Liver (tissue), 9 donors: ENCODE results near the gene PGBD5. TPM values are rescaled to one million over a fixed set of nuclear protein-coding genes. Genes with fewer than 3 reads are reported as not detected.

Experiments
- DNase-seq: peaks from one replicate; pipeline ENCODE4 v3.0.0-alpha.2; 2017; ENCODE audit warnings: low spot score
- H3K27ac ChIP-seq, 2 donors: one replicate each; pipeline ENCODE4 v1.7.0; 2013; ENCODE audit warnings: inconsistent platforms in 2 of 2, low read length in 2 of 2, control low read depth in 1 of 2, low read depth in 1 of 2, mild to moderate bottlenecking in 1 of 2
- H3K27me3 ChIP-seq, 4 donors: one replicate each; pipeline versions ENCODE4 v1.6.1 to v1.7.0; 2013; ENCODE audit warnings: low read length in 3 of 4, inconsistent platforms in 1 of 4, mild to moderate bottlenecking in 1 of 4, moderate library complexity in 1 of 4; ENCODE audit not compliant: control insufficient read depth in 4 of 4, insufficient read depth in 4 of 4
- H3K36me3 ChIP-seq, 4 donors: one replicate each; pipeline versions ENCODE4 v1.6.1 to v1.7.0; 2013; ENCODE audit warnings: low read length in 3 of 4, mild to moderate bottlenecking in 3 of 4, low read depth in 1 of 4, moderate library complexity in 1 of 4; ENCODE audit not compliant: control insufficient read depth in 4 of 4, insufficient read depth in 3 of 4
- H3K4me1 ChIP-seq, 4 donors: one replicate each; pipeline versions ENCODE4 v1.6.1 to v1.7.0; 2013; ENCODE audit warnings: low read length in 3 of 4, mild to moderate bottlenecking in 3 of 4, moderate library complexity in 1 of 4; ENCODE audit not compliant: control insufficient read depth in 4 of 4, insufficient read depth in 4 of 4
- H3K4me3 ChIP-seq, 3 donors: one replicate each; pipeline versions ENCODE4 v1.6.1 to v1.7.0; 2013; ENCODE audit warnings: low read length in 3 of 3, control low read depth in 1 of 3, low read depth in 1 of 3, mild to moderate bottlenecking in 1 of 3
- H3K9ac ChIP-seq, 2 donors: one replicate each; pipeline ENCODE4 v1.7.0; 2013; ENCODE audit warnings: low read length in 2 of 2, mild to moderate bottlenecking in 2 of 2, moderate library complexity in 2 of 2, control low read depth in 1 of 2, low read depth in 1 of 2
- H3K9me3 ChIP-seq, 4 donors: one replicate each; pipeline versions ENCODE4 v1.6.1 to v1.7.0; 2013; ENCODE audit warnings: low read length in 3 of 4; ENCODE audit not compliant: control insufficient read depth in 4 of 4
- ATF3 ChIP-seq: IDR thresholded peaks from 2 replicates; pipeline ENCODE4 v1.6.1; 2016; ENCODE audit warnings: antibody characterized with exemption
- FOXA1 ChIP-seq: IDR thresholded peaks from 2 replicates; pipeline ENCODE4 v1.6.1; 2016; ENCODE audit warnings: antibody characterized with exemption
- HNF4A ChIP-seq, 2 donors: conservative IDR thresholded peaks; 2 replicates each; pipeline ENCODE4 v1.6.1; 2016; ENCODE audit warnings: antibody characterized with exemption in 2 of 2, mild to moderate bottlenecking in 2 of 2
- RAD21 ChIP-seq, 2 donors: IDR thresholded peaks; 2 replicates each; pipeline ENCODE4 v1.6.1; 2016; ENCODE audit warnings: antibody characterized with exemption in 2 of 2, mild to moderate bottlenecking in 2 of 2
- REST ChIP-seq: IDR thresholded peaks from 2 replicates; pipeline ENCODE4 v1.6.1; 2016; ENCODE audit warnings: antibody characterized with exemption, mild to moderate bottlenecking
- RXRA ChIP-seq, 2 donors: IDR thresholded peaks; 2 replicates each; pipeline ENCODE4 v1.6.1; 2017 to 2018; ENCODE audit warnings: antibody characterized with exemption in 2 of 2, mild to moderate bottlenecking in 1 of 2
- TAF1 ChIP-seq: conservative IDR thresholded peaks from 2 replicates; pipeline ENCODE4 v1.6.1; 2016; ENCODE audit warnings: antibody characterized with exemption, mild to moderate bottlenecking
- YY1 ChIP-seq: IDR thresholded peaks from 2 replicates; pipeline ENCODE4 v1.6.1; 2016; ENCODE audit warnings: antibody characterized with exemption, mild to moderate bottlenecking
- WGBS: extraction: QIAGEN DNeasy Blood & Tissue Kit; methylation state at CpG from one replicate; pipeline ENCODE4 v1.1.7; 2013; 5-methylcytosine and 5-hydroxymethylcytosine counted together
- polyA plus RNA-seq, 2 donors: library from polyadenylated mRNA; stranded (reverse) in 1 of 2; unstranded in 1 of 2; fragments of 200-250 nt in 1 of 2; fragments of >200 nt in 1 of 2; fragmentation: Nextera tagmentation in 1 of 2; extraction: Ambion mirVana in 1 of 2; gene quantifications; one replicate each; pipeline versions ENCODE4 v1.2.1 to v1.2.3, GENCODE V29; 2013 to 2015
- total RNA-seq, 2 donors: library from RNA; depleted of rRNA; stranded (reverse); fragments of >200 nt; gene quantifications; one replicate each; pipeline ENCODE4 v1.2.3, GENCODE V29; 2014
- TF ChIP-seq, protein P1 (sequence below): IDR thresholded peaks from 2 replicates; pipeline ENCODE4 v1.6.1; 2016; ENCODE audit warnings: antibody characterized with exemption
- TF ChIP-seq, protein P2 (sequence below): fragments of 150-350 bp; IDR thresholded peaks from 2 replicates; pipeline ENCODE4 v1.5.1; 2017; ENCODE audit warnings: improper control_type of control experiment, low read depth, low read length; ENCODE audit not compliant: missing input control
- TF ChIP-seq, protein P3 (sequence below): IDR thresholded peaks from 2 replicates; pipeline ENCODE4 v1.6.1; 2016; ENCODE audit warnings: antibody characterized with exemption
- donor health status: healthy.
- donor health status: healthy.
- donor health status: healthy.
- donor health status: healthy.
- donor health status: healthy.

The PGBD5 gene
- total and polyA plus RNA-seq, 4 donors, result 0.88 to 5.4 (median 2.7) TPM

DNA sequence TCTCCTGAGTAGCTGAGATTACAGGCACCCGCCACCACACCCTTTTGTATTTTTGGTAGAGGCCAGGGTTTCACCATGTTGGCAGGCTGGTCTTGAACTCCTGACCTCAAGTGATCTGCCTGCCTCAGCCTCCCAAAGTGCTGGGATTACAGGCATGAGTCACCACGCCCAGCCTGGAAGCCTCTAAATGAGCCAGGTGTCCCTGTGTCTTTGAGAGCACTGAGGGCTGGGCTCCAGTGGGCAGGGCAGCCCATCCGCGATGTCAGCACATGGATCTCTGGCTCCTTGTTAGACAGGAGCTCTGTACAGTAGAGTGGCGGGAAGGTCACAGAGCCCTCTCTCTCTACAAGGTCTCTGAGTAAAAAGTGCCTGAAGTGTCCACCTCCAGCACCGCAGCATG, 124.3 kb downstream of the PGBD5 start:
- Histone ChIP-seq H3K9me3 (no peaks in the 10 kb centered on the region), H3K27me3 (no peaks in the 10 kb centered on the region), H3K9ac (no peak overlapping the region), H3K36me3 (no peaks in the 10 kb centered on the region), H3K27ac (no peak overlapping the region), H3K4me3 (no peak overlapping the region), H3K4me1 (peaks cover 0 to 8% (median 3%) of the 10 kb centered on the region in 4 donors)
- 92% methylated on average over 6 of the region's 6 CpGs for WGBS
- TF ChIP-seq RXRA (IDR thresholded peaks at IDR 0.05) (no peak), REST (no peak), HNF4A (conservative IDR thresholded peaks at IDR 0.05) (no peak), ATF3 (no peak), FOXA1 (no peak)
- TF ChIP-seq, protein P1, sequence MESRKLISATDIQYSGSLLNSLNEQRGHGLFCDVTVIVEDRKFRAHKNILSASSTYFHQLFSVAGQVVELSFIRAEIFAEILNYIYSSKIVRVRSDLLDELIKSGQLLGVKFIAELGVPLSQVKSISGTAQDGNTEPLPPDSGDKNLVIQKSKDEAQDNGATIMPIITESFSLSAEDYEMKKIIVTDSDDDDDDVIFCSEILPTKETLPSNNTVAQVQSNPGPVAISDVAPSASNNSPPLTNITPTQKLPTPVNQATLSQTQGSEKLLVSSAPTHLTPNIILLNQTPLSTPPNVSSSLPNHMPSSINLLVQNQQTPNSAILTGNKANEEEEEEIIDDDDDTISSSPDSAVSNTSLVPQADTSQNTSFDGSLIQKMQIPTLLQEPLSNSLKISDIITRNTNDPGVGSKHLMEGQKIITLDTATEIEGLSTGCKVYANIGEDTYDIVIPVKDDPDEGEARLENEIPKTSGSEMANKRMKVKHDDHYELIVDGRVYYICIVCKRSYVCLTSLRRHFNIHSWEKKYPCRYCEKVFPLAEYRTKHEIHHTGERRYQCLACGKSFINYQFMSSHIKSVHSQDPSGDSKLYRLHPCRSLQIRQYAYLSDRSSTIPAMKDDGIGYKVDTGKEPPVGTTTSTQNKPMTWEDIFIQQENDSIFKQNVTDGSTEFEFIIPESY, result no peak
- TF ChIP-seq, protein P2, sequence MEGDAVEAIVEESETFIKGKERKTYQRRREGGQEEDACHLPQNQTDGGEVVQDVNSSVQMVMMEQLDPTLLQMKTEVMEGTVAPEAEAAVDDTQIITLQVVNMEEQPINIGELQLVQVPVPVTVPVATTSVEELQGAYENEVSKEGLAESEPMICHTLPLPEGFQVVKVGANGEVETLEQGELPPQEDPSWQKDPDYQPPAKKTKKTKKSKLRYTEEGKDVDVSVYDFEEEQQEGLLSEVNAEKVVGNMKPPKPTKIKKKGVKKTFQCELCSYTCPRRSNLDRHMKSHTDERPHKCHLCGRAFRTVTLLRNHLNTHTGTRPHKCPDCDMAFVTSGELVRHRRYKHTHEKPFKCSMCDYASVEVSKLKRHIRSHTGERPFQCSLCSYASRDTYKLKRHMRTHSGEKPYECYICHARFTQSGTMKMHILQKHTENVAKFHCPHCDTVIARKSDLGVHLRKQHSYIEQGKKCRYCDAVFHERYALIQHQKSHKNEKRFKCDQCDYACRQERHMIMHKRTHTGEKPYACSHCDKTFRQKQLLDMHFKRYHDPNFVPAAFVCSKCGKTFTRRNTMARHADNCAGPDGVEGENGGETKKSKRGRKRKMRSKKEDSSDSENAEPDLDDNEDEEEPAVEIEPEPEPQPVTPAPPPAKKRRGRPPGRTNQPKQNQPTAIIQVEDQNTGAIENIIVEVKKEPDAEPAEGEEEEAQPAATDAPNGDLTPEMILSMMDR, result no peak
- DNase-seq, result no peak

DNA sequence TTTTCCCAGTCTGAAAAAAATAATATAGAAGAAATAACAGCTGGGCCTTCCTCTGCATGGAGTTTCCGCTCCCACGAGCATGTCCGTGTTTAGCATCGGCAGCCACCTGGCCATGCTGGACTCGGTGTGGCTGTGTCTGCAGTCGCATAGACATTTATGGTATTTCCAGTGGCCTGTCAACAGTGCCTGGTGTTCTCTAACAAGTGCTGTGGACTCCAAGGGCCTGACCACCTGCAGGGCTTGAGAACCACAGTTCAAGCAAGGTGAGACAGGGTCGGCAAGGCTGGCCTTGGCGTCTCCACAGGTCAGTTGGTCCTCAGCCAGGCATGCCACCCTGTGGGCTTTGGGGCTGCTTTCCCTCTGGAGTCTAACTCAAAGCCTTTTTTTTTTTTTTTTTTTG, 124.8 kb downstream of the PGBD5 start:
- Histone ChIP-seq H3K4me1 (peaks cover 0 to 8% (median 3%) of the 10 kb centered on the region in 4 donors), H3K9me3 (no peaks in the 10 kb centered on the region), H3K9ac (no peak overlapping the region), H3K36me3 (no peaks in the 10 kb centered on the region), H3K27ac (no peak overlapping the region), H3K27me3 (no peaks in the 10 kb centered on the region), H3K4me3 (no peak overlapping the region)
- 92% methylated on average over 8 of the region's 8 CpGs for WGBS
- DNase-seq, result no peak
- no peak for TF ChIP-seq YY1
- TF ChIP-seq FOXA1, result no peak
- TF ChIP-seq, protein P1, result no peak
- no peak for TF ChIP-seq HNF4A (conservative IDR thresholded peaks at IDR 0.05)
- no peak for TF ChIP-seq RAD21 (IDR thresholded peaks at IDR 0.05)
- TF ChIP-seq, protein P3, sequence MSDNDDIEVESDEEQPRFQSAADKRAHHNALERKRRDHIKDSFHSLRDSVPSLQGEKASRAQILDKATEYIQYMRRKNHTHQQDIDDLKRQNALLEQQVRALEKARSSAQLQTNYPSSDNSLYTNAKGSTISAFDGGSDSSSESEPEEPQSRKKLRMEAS, result no peak
- no peak for TF ChIP-seq TAF1
- TF ChIP-seq REST, result no peak
